ENCODE measurements around the gene PDZK1IP1.
"Not testable (repeated sequence)": the region's sequence is repeated elsewhere in the genome, so short reads cannot be mapped to it uniquely, and the experiment has no call there.

The PDZK1IP1 gene

DNA sequence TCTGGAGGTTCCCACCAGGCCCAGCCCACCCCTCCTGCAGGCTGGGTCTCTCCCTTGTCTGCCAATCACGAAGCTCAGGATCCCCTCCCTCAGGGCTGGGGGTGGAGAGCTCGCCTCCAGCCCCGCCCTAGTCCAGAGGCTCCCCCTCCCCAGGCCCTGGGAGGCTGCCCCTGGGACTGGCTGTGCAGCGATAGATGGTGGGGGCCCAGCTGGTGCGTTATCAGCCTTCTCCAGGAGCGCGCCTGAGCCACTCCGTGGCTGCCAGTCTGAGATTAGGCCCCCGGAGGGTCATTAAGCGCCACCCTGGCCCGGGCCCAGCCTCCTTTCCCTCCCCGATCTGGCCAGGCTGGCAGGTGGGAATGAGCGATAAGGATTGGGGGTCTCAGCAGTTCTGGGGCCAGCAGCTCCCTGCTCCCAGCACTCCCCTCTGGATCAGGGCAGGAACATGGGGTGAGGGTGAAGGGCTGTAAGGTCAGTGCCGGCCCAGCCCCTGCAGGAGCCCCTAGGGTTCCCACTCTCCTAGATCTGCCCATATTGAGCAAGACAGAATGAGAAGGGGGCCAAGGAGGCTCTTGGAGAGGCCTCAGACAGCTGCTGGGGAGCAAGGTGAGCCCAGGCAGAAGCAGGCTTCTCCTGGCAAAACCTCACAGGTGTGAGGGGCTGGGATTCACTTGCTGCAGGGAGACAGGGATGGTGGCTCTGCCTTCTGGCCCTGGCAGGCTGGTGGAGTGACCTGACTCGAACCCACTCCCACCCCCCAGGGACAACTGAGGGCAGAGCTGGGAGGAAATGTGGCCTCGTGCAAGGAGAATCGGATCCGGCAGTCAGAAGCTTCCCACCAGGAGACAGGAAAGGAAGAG, 8.5 kb downstream of the PDZK1IP1 start:
- DNase-seq (ENCODE audit: low spot score), result no peak

DNA sequence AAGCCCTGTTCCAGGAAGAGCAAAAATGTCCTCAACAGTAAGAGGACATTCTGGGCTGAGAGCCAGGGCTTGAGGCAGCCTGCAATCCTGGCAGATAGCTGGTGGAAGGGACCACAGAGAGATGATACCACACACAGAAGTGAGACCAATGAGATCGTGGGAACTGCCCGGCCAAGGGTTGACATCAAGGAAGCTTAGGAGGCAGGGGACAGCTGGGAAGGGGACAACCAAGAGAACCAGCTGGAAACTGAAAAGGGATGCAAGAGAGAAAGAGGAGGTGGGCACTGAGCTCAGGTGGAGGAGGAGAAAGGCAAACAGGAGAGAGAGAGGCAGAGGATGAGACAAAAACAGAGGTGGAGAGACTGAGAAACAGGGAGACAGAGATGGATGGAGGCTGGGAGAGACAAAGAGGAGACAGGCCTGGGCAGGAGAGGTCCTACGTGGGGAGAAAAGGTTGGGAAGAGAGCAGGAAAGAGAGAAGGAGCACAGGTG, 9.2 kb downstream of the PDZK1IP1 start:
- DNase-seq (ENCODE audit: low spot score), result no peak

DNA sequence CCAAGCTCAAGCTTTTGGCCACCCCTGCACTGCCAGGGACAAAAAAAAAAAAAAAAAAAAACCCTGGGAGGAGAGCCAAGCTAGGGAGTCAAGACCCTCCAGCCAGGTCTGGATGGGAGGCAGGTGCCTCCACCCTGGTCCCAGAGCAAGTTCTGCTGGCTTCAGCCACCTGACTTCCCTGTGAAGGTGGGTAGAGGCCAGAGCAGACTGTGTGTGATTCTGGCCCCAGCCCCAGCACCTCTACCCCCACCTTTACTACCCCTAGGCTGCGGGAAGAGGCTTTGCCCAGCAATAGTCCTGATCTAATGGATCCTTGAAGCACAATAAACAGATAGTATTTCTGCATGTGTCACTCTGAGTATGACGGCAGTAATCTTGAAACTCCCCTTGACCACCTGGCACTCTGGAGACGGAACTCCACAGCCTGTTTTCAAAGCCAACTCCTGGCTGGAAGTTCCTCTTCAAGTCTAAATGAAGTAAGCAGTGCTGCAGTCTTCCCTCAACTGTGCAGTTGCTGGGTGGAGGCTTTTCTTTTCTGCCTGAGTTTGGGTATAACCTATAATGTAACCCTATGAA, 9.8 kb downstream of the PDZK1IP1 start:
- DNase-seq (ENCODE audit: low spot score), result no peak

DNA sequence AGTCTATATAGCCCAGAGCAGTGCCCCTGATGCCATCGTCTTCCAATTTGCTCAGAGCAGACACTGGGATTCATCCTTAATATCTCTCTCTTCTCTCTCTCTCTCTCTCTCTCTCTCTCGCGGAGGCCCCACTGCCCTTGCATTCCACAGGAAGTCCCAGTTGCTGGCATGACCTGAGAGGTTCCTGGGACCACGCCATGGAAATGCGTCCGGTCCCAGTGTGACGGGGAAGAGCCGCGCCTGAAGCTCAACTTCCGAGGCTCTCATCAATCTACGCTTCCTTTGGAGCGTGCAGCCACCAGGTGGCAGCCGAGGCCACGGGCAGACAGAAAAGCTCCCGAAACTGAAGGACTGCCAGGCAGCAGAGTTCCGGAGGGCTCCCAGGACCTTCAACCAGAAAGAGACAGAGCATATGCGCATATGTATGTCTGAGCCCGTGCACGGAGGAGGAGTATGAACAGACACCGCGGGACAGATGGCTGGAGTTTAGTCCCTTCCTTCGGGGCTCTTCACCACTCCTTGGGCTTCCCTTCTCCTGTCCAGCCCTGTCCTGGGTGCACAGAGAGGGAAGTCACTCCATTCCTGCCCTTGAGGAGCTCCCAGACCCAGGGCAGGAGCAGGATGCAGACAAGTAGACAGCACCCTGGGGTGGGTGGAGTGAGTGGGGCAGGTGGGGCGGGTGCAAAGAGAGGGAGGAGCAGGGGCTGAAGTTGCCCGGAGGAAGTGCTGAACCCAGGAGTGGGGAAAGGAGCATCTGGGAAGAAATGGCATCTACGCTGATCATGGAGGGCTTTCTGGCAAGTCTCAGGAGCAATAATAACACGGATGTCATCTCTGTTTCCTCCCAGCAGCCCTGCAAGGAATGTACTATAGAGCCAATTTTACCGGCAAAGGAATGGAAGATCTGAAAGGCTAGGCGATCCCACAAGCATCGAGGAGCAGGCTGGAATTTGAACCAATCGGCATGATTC, 10.5 kb downstream of the PDZK1IP1 start:
- peak; percentile 70 for DNase-seq (ENCODE audit: low spot score)

DNA sequence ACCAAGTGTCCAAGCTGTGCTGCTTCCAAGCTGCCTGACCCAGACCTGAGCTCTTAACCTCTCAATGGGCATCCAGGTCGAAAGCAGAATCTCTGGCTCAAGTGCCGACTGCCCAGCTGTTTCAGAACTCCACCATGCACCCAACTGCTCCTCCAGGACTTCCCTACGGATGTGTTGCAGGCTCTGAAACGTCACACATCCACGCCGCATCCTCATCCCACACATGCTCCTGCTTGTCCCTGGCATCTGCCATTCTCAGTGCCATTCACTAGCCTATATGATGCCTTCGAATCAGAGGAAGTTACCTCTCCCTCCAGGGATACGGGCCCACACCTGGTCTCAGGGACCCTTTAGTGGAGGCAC, 11.2 kb downstream of the PDZK1IP1 start:
- no peak for DNase-seq (ENCODE audit: low spot score)

DNA sequence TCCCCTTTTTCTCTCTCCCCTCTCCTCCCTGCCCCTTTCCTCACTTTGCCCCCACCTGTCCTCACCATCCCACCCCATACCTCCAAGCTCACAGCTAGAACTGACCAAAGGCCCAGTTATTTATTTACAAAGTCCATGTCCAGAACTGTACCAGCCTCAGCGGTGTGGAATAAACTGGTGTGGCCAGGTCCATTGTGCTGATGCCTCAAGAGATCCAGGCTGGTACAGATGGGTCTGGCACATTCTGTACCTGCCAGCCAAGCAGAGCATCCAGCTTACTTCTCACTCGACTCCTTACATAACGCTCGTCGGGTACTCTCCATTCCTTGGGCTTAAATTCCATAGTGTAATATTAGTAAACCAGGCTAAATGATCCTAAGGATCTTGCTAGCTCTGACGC, 11.8 kb downstream of the PDZK1IP1 start:
- DNase-seq (ENCODE audit: low spot score), result no peak

DNA sequence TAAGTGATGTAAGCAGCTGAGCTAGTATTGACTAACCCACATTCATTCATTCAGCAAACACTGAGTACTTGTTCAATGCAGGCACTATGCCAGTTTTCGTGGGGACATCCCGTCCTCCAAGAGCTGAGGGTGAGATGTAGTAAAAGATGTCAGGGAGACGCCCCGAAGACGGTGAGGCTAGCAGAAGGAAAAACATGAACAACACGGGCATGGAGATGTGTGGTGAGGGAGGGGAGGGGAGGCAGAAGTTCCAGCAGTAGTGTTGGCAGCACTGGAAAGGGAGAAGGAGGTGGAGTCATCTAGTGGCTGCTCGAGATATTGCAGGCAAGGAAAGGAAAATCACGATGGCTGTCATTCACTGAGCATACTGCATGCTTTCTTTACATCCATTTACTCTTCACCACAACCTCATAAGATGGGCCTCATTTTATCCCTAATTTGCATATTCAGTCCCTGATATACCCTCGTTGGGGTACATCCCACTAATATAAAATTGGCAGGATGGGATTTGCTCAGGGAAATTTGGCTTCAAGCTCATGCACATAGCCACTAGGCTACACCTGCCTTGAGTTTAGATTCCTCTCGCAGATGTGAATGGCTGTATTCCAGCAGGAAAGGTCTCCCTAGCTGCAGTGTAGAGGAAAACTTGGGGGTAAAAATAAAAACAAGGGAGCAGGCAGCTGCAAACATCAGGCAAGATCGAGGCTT, 14.5 kb downstream of the PDZK1IP1 start:
- DNase-seq (ENCODE audit: low spot score), result peak; percentile 53

DNA sequence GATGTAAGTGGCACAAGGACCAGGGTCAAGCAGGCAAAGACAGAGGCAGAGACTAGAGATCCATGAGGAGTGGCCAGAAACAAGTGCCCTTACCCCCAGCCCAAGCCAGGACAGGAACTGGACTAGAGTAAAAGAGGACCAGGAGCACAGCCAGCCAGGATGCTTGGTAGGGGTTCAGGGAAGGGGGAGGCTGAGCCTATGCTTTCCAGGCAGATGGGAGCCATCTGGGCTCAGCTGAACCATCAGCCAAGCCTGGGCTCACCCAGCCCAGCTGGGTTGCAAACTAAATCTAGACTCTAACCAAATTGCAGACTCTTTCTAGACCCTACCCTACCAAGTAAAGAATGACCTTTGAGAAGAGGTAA, 15.2 kb downstream of the PDZK1IP1 start:
- DNase-seq (ENCODE audit: low spot score), result no peak

DNA sequence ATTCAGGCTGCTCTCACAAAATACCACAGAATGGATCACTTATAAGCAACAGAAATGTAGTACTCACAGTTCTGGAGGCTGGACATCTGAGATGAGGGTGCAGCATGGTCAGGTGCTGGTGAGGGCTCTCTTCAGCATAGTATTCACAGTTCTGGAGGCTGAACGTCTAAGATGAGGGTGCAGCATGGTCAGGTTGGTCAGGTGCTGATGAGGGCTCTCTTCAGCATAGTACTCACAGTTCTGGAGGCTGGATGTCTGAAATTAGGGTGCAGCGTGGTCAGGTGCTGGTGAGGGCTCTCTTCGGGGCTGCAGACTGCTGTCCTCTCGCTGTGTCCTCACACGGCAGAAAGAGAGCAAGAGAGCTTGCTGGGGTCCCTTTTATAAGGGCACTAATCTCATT, 17.1 kb downstream of the PDZK1IP1 start:
- no peak for DNase-seq (ENCODE audit: low spot score)

DNA sequence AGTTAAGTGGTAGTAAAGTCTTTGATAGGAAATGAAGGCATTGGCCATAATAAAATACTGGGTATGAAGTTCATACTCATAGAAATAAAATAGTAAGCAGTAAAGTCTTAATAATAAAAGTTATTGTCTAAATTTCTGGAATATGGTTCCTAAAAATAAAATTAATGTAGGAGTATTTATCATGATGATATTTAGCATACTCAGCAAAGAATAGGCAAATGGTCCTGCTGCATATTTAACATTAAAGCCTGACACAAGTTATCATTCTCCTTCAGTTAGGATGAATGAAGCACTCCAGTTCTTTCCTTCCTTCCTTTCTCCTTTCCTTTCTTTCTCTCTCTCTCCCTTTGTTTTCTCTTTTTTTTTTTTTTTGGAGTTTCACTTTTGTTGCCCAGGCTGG, 25.3 kb downstream of the PDZK1IP1 start:
- no peak for DNase-seq (ENCODE audit: low spot score)

DNA sequence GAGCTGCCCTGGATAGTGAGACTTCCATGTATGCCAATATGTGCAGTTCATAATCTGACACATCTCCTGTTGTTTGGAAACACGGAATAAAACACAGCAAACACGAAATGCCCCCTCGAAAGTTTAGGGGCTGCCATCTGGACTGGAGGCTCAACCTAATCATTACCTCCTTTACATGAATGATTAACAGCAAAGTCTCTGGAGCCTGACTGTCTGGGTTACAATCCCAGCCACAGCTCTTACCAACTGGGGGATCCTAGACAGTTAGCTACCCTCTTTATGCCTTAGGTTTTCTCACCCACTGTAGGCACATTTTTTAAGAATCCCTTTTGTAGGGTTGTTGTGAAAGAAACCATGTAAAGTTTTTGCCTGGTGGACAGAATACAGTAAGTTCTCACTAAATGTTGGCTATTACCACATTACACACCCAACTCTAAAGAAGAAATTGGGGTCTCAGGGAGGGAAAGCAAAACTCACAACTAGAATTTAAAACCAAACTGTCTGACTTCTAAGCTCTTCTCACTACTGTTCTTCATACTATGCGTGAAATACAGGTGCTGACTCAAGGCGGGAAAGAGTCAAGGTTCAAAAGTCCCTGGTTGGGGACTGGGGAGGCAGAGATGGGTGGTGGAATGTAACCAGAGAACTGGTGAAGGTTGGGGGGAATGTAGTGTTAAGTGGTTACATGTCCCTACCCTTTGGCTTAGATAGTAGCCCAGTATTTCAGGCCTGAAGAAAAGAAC, 28.4 kb downstream of the PDZK1IP1 start:
- no peak for DNase-seq (ENCODE audit: low spot score)

DNA sequence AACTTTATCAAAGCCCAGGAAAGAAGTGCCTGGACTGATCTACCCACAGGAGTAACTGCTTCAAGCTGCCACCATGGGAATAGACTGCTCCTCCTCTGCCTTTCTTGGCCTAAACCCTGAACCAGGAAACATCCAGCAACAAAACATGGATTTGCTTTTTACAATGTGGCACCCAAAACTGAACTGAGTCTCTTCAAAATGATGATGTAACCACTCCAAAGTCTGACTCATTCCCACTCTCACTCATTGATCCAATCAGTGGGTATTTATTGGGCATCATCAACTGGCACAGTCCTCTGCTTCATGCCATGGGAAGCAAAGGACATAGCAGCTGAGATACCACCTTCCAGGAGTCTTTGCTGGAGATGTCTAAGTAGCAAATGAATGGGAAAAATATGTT, 29.1 kb downstream of the PDZK1IP1 start:
- DNase-seq (ENCODE audit: low spot score), result no peak

DNA sequence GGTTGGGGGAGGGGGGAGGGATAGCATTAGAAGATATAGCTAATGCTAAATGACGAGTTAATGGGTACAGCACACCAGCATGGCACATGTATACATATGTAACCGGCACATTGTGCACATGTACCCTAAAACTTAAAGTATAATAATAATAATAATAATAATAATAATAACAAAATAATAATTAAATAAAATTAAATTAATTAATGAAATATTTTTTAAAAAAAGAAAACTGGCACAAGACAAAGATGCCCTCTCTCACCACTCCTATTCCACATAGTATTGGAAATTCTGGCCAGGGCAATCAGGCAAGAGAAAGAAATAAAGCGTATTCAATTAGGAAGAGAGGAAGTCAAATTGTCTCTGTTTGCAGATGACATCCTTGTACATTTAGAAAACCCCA, 31.9 kb downstream of the PDZK1IP1 start:
- DNase-seq (ENCODE audit: low spot score), result not testable (repeated sequence)

DNA sequence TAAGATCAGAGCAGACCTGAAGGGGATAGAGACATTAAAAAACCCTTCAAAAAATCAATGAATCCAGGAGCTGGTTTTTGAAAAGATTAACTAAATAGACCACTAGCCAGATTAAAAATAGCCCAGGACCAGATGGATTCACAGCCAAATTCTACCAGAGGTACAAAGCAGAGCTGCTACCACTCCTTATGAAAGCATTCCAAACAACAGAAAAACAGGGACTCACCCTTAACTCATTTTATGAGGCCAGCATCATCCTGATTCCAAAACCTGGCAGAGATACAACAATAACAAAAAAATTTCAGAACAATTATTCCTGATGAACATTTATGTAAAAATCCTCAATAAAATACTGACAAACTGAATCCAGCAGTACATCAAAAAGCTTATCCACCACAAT, 33.4 kb downstream of the PDZK1IP1 start:
- not testable (repeated sequence) for DNase-seq (ENCODE audit: low spot score)

DNA sequence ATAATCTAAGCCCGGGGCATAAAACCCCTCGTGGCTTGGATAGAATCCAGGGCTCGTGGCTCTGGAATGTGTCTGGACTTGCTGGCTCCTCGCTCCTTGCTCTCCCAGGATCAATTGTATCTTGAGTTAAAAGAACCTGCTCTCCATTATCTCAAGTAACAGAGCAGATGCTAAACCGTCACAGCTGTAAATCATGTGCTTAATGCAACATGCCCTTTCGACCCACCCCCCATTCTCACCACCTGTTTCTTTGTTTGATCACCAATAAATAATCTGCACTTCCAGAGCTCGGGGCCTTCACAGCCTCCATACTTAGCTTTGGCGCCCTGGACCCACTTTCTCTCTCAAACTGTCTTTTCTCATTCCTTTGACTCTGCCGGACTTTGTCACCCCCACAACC, 40.7 kb downstream of the PDZK1IP1 start:
- DNase-seq (ENCODE audit: low spot score), result not testable (repeated sequence)

DNA sequence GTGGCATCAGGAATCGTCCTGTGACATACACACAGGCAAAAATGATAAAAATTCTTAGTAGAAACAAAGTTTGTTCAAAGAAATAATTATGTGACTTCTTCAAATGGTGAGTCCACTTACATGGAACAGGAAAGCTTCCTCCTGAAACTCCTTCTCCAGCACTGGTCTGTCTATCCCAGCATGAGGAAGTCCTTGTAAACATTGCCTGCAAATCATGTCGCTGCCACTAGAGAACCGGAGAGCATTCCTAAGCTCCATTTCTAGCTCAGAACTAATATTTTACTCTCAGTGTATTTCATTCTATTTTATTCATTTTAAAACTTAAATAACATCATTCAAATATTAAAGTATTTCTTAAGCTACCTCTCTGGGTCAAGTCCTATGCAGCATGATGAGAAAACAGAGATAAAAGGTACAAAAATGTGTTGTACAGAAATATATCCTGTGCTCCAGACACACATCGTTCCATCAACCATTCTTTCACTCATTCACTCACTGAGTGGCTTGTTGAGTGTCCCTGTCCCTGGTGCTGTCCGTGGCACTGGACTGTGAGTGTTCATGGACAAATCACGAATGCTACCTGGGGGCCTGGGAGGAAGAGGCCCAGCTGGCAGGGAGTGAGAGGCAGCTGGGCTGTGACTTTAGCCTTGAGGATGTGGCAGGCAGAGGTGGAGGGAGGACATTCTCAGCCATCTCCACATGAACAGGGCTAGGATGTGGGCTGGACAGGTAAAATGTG, 42.6 kb downstream of the PDZK1IP1 start:
- DNase-seq (ENCODE audit: low spot score), result no peak

DNA sequence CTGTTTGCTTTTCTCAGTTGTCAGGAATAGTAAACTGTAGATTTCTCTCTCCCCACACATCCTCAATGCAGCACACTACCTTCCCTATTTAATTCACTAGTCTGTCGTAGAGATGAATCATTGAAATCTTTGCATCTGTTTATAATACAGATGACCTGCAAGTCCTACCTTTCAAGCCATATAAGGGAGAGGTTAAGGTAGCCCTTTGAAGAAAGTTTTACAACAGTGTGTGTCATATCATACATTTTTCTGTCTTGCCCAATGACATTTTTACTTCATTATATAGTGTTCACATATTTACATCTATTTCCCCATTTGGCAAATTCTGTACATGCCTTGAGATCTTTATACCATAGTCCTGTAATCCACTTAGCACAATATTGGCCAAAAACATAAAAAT, 43.3 kb downstream of the PDZK1IP1 start:
- DNase-seq (ENCODE audit: low spot score), result not testable (repeated sequence)

DNA sequence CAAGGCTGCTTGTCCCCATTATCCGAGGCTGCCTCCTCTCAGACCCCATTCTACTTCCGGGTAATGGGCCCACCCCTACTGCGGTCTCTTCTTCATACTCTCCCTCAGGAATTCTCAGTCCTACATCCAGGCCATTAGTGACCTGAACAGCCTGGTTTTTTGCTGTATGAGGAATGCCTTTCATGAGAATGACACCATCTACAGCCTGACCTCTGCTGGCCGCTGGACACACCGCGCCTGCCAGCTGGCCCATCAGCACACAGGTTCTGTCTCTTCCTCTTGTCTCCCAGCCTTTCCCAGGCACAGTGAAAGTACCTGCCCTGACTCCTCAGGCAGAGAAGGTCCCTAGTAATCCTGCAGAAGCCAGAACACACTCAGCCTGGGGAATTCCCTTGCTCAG, 46.2 kb downstream of the PDZK1IP1 start:
- DNase-seq (ENCODE audit: low spot score), result not testable (repeated sequence)

DNA sequence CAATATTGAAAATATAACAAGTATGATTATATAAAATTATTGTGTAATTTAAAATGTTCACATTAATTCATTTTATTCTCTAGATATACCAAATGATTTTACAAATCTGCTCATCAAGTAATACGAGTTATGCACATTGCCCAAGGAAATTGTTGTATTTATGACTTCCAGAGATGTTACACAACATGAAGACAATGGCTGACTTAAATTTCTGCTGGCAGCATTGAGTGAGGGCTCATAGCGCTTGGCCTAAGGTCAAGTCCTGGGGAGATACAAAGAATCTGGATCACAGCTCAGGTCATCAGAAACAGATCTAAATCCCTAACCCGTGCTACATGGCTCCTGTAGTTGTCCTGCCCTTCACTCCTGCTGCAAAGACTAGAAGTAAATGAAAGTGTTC, 49.5 kb downstream of the PDZK1IP1 start:
- DNase-seq (ENCODE audit: low spot score), result not testable (repeated sequence)

DNA sequence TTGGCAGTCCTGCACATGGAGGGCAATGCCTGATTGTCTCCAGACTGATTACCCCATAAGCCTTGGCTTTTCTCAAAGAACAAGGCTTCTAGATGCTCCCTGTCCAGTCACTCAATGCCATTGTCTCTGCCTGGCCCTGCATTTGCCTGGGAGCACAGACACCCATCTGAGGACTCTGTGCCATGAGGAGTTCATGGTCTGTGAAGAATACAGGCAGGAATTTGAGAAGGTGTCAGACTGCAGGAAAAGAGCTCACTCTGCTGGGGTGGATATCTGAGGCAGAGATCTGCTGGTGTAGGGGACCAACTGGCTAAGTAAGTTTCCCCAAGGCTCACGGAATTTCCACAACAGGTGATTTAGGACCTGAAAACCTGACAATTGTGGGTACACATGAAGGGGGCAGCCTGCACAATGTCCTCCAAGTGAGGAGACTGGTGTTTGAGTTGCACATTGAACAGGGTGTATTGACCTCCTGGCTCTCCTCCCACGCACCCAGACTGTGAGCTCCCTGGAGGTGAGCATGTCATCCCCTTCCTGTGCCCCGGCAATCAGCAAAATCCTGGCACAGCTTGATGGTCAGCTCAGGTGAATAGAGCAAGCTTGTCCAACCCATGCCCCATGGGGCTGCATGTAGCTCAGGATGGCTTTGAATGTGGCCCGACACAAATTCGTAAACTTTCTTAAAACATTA, 51.8 kb downstream of the PDZK1IP1 start:
- no peak for DNase-seq (ENCODE audit: low spot score)

Measured in globus pallidus (tissue), 1 donor.